ENCODE data around the gene PACS2.
A peak's percentile ranks its signal among the peaks of the same experiment; 100 is the strongest.

Gene PACS2

DNA sequence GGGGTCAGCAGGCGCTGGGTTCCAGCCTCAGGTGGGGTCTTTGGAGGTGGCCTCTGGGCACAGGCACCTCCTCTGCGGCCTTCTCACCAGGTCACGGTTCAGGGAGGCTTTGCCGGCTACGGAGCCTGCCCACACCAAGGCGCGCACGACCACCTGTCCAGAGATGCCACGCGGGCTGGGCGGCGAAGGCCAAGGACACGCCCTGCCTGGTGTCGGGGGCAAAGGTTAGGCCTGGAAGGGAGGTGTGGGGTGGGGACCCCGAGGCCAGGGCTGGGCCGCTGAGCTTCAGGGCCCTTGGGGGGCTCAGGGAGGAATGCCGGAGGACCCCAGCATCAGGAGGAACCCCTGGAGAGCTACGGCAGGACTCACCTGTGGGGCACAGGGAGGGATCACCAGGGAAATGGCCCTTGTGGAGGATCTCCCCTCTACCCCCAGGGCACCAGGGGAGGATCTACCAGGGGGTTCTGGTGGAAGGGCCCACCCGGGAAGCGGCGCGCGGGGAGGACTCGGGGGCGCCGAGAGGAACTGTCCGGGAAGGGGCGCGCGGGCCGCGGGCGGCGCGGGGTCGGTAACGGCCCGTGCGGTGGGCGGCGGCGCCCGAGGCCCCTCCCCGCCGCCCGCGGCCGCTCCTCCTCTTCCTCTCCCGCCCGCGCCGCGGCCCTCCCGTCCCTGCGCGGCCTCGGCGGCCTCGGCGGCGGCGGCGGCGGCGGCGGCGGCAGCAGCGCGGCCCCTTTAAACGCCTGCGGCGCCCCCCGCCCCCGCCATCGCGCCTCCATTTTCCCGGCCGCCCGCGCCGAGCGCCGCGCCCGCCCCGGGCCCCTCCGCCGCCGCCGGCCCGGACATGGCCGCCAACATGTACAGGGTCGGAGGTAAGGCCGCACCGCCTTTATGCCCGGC, 104.9 kb downstream of the PACS2 start, which contains the start of gene MTA1:
MTA1 (plus strand) TSS at position 633 of the 897 bp plus-strand sequence; CDS start at position 842, 209 bp downstream.
- peak in 3 of 51 donors; percentile 26 to 60 (median 39) for DNase-seq

DNA sequence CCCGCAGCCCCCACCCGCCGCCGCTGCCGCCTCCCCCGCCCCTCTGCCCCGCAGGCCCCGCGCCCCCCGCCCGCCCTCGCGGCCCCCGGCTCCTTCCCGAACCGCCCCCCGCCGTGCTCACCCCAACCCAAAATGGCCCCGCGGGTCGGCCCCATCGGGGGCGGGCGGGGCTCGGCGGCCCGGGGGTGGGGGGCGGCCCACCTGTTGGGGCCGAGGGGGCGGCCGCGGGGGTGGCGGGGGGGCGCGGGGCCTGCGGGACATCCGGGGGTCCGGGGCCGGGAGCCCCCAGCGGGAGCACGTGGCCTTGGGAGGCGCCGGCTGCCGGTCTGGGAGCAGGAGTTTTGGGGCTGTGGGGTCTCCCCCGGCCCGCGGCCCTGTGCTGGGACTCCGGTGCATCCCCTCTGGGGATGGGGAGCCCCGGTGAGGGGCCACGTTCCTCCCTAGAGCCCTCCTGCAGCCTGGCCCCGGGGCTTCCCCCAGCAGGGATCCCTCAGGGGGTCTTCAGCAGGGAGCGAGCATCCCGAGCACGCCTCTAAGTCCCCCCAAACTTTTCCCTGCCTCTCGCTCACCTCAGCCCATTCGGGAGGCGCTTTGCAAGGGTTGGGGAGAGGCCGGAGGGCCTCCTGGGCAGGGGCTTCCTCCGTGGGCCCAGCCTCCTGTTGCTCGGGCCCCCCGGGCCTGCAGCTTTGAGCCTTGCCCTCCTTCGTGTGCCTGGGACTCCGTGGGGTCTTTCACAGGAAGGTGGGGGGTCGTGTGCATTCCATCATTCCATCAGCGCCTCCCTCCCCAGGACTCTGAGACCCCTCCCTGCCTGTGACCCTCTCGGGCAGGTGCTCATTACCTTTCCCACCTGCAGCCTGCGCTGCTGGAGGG, 105.8 kb downstream of the PACS2 start:
- no peak for DNase-seq

DNA sequence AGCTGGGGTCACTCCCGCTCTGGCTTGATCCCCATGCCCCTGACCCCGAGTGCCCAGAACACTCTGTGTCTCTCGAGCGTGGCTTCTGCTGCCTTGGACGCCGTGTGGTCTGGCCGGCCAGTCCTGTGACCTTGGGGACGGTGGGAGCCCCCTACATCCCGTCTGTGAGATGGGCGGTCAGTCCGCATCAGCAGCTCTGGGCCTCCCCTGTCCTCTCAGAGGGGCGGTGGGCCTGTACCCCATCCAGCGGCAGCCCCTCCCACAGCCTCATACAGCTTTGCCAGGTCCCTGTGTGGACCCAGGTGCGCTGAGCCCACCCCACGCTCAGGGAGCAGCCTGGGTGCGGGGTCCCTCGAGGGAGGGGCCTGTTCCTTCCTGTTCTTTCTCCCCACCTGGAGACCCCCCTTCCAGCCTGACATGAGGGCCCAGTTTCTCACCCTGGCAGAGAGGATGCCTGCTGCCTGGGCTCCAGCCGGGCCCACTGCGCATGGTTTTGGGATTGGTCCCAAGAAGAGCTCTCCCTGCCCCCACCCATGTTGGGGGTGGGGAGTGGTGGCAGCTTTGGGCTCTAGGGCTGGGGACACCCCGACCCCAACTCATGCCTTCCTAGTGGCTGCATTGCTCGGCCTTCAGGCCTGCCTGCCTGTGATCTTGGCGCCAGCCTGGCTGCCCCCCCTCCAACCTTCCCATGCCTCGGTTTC, 106.6 kb downstream of the PACS2 start:
- DNase-seq = no peak

DNA sequence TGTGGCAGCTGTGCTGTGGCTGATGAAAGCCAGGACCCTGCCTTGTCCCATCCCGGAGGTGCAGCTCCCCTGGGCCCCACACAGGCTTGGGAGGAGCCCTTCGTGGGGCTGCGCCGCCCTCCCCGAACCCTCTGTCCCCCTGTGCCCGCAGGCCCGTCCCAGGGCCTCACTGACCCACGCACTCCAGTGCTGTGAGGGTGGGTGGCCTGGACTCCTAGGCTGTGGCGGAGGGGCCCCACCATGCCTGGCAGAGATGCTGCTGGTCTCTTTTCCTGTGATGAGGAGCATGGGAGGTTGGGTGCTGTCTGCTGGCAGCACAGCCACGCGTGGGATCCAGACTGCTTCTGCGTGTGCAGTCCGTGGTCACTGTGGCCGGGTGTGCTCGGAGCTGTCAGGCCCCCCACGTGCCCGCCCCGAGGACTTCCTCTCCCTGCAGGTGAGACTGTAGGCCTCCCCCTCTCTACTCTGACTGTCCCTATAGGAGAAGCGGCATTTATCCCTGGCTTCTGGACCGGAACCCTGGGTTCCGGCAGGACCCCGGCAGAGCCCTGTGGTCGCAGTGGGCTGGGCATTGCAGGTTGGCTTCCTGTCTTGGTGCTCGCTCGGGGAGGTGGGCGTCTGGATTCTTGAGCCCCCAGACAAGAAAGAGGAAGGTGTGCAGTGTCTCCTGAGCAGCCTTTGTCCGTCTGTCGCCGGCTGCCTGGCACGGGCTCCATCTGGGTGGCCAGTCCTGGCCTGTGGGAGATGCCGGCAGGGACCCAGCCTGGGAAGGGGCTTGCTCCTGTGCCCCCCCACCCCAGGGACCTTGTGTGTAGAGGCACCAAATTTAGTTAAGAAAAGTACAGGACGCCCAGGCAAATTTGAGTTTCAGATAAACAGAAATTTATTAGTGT, 107.4 kb downstream of the PACS2 start:
- DNase-seq = no peak

DNA sequence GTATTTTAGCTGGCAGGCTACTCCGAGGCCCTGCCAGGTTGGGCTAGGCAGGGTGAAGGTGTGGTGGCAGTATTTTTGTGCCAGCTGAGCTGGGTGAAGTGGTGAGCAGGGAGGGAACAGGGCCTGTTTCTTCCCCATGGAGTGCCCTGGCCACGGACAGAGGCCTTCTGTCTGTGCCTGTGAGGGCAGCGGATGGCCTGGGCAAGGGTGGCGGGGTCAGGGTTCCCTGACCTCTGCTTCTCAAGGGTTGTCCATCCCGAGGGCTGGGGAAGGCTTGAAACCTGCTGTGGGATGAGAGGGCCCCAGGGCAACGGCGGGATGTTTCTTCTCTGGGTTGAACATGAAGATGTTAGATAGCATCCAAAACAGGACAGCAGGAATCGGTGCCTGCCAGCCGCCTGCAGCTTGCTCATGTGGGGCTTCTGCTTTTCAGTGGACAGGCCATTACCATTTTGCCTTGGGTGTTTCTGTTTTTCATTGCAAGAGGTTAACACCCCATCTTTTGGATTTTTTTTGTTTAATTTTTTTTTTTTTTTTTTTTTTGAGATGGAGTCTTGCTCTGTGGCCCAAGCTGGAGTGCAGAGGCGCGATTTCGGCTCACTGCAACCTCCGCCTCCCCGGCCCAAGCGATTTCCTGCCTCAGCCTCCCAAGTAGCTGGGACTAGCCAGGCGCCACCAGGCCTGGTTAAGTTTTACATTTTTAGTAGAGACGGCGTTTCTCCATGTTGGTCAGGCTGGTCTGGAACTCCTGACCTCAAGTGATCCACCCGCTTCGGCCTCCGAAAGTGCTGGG, 108.3 kb downstream of the PACS2 start:
- no peak for DNase-seq

DNA sequence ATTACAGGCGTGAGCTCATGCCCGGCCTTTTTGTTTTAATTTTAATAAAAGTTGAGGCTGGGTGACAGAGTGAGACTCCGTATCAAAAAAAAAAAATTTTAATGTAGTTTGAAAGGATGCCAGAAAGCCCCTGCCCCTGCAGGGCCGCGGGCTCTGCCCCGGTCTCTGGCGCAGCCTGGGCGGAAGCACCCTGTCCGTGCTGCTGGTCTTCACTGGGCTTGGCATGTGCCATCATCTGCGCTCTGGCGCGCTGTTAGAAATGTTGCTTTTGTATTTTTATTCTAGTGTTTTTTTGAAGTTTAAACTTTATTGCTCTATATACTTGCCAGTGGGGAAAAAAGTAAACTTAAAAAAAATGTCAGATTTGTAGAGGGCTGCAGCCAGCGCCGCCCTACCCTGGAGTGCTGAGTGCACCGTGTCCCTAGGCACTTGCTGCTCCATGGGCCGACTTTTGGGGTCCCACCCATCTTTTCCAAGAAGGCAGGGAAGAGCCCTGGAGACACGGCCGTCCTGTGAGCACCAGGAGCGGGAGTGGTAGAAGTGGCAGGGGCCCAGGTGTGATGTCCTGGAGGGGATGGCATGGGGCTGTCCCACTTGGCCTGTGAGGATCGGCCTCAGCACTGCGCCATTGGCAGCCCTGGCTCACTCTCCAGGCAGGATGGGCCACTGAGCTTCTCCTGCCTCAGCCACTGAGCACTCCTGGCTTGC, 109.1 kb downstream of the PACS2 start:
- DNase-seq = no peak

DNA sequence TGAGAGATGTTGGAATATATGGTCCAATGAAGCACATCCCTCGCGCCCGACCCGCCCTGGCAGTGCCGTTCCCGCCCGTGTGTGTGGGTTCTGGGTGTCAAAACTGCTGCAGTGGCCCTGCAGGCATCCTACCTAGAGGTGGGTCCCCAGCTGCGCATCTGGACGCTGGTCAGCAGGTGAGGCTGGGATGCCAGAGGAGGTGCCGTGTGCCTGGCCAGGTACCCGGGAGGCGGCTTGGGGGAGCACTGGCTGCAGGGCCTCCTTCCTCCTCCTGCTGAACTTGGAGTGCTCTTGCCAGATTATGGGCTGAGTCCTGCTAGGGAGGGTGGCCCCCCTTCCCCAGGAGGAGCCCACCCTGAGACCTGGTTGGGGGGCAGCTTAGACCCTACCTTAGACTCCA, 110.3 kb downstream of the PACS2 start:
- DNase-seq = no peak

DNA sequence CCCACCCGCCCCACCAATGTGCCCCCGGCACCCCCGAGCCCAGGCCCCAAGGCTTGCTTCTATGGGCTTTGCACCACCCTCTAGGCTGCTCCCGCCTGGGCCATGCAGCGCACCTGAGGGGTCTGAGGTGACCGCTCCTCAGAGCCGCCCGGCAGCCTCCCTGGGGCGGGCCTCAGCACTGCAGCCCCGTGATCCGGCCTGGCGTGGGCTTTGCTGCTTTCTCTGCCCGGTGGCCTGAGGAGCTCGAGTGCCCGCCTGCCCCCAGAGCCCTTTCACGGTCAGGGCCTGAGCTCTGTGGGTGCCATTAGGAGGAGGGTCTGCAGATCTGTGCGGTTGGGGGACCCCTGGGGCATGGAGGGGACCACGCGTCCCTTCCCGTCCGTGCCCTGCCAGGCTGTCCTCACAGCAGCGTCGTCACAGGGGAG, 111.3 kb downstream of the PACS2 start:
- DNase-seq = no peak

DNA sequence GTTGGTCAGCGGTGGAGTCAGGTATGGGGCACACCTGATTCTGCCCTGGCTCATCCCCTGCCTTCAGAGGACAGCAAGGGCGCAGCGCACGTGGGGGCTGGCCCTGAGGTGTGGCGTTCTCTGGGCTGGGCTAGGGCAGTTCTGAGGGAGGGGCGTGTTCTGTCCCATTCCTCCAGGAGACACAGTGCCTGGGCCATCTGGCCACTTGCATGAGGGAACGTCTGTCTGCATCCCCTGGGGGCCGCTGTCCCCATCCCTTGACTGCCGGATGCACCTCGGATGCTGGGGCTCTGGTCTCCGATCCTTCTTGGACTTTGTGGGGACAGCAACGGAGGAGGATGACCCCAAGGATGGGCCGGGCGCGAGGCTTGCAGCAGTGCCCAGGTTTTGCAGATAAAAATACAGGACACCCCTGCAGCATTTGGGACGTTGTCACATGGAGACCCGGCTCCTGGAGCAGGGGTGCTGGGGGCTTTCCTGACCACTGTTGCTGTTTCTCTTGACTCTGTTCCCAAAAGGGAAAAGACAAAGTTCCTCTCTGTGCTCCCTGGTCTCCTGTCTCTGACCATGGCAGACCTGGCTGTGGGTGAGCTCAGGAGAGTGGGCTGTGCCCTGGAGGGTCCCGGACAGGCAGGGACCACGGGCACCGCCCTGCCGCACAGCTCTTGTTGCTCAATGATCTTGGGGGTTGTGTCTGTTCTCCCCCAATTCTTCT, 112.0 kb downstream of the PACS2 start:
- DNase-seq = no peak

DNA sequence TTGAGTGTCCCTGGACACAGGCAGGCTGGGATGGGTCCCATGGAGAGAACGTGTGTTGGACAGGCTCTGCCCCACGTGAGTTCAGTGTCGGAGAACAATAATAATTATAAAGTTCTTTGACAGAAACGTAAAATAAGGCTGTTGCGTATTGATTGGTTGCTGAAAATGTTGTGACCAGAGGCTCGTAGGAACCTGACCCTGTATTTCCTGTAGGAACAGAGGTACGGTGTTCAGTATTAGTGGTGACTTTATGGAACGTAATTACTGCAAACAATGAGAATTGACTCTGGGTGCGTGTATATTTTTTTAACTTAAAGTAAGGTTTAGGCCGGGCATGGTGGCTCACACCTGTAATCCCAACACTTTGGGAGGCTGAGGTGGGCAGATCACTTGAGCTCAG, 112.9 kb downstream of the PACS2 start:
- DNase-seq = no peak

DNA sequence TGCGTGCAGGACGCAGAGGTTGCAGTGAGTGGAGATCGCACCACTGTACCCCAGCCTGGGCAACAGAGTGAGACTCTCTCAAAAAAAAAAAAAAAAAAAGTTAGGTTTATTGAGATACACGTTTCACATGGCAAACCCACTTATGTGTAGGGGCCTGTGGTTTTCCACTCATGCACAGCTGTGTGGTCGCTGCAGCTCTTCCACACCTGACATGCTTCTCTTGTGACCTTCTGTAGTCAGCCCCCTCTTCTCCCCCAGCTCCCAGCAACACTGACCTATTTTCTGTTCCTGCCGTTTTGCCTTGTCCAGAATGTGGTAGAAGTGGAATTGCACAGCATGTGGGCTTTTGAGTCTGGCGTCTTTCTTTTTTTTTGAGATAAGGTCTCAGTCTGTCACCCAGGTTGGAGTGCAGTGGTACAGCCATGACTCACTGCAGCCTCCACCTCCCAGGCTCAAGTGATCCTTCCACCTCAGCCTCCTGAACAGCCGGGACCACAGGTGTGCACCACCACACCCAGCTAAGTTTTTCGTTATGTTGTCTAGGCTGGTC, 113.5 kb downstream of the PACS2 start:
- no peak for DNase-seq

DNA sequence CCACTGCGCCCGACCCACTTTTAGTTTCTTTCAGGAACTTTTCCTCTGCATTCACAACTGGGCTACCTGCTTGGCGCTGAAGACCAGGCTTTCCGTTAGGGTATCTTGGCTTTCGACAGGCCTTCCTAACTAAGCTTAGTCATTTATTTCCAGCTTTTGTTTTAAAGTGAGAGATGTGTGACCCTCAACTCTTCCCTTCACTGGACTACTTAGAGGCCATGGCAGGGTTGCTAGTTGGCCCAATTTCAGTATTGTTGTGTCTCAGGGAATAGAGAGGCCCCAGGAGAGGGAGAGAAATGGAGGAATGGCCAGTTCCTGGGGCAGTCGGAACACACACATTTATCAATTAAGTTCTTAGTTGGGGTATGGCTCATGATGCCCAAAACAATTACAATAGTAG, 115.5 kb downstream of the PACS2 start:
- no peak for DNase-seq

DNA sequence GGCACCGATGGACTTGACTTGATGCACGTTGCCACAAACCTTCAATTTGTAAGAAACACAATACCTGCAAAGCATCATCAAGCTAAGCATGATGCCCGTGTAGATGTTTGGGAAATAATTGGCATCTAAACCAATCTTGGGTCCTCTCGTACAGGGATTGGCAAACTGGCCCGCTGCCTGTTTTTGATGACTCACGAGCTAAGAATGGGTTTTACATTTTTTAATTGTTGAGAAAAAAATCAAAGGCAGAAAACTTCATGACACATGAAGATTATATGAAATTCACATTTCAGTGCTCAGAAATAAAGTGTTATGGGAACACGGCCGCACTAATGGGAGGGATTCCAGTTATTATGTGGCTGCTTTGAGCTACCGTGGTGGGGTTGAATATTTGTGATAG, 116.0 kb downstream of the PACS2 start:
- no peak for DNase-seq

DNA sequence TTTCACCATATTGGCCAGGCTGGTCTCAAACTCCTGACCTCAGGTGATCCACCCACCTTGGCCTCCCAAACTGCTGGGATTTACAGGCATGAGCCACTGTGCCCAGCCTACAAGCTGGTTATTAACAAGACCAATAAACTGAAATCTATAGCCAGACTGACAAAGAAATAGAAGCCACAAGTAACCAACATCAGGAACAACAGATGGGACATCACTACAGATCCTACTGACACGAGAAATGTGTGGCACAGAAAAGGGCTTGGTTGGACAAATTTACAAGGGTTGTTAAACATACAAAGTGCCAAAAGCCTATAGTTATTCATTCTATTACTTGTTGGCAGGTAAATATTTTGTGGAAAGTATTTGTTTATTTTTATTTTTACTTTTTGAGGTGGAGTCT, 116.7 kb downstream of the PACS2 start:
- DNase-seq = no peak

DNA sequence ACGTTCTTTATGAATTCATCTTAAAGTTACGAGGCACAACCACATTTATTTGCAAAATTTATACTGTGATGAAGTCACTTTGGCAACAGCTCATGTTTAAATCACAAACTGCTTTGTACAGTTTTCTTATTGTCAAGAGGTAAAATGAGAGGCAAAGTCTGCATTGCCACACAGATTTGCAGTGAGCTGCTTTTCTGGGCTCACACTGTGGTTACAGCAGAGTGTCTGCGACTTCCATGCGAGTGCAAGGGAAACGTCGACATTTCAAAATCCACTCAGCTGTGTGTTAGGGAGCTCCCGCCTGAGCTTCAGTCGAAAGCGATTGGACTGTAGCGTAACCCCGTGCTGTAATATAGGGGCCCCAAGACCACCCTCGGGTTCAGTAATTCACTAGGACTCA, 118.1 kb downstream of the PACS2 start:
- DNase-seq = no peak

DNA sequence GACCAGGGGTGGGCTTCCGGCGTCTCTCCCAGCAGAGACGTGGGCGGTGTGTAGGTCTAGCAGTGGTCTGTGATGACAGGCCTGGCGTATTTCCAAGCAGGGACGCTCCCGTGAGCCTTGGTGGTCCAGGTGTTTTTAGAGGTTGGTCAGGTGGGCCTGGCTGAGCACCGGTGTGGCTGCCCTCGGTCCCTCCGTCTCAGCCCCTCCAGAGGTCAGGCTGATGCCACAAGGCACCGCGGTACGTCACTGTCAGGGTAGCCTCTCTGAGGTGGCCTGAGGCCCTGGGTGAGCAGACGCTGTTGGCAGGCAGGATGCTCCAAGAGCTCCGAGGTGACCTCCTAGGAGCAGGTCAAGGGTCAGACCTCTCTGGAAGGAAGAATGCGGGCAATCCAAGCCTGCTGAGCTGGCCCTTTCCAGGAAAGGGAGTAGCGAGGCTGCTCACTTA, 118.6 kb downstream of the PACS2 start:
- no peak for DNase-seq

DNA sequence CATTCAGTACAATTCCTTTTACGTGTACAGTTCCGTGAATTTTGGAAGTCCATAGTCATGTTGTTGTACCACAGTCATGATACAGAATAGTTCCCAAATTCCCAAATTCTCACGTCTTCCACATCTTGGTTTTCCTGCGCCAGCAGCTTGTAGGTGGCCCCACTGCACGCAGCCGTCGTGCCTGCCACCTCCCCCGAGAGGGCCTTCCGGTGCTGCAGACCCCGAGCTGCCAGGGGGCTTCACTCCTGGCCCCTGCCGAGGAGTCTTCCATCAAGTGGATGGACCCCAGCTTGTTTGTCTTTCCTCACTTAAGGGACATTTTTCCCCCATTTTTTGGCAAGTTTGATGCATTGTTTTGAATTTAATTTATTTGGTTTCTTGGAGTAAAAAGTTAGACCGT, 121.9 kb downstream of the PACS2 start:
- DNase-seq = no peak

Data from hypothalamus (tissue), 51 donors.